ENCODE results near the gene ARSJ. TPM values are rescaled to one million over a fixed set of nuclear protein-coding genes. Genes with fewer than 3 reads are reported as not detected.

The ARSJ gene
- total and polyA plus RNA-seq, 2 of the 8 experiments (the other 6 are each of a cell fraction or from before 2014, with no cell fraction given) = 1.4 to 6.3 TPM

GRCh38 chr4:114015444-114015899, 36.0 kb upstream of the ARSJ start:
- FAIRE-seq (no peak), DNase-seq (ENCODE audit: low read depth in 1 of 2, low spot score in 2 of 2) (no peak)
- no peaks in the 10 kb centered on the region for H3K27me3 ChIP-seq (replicated peaks in 1 of 4; ENCODE audit: control insufficient read depth in 3 of 4, extremely low read depth in 1 of 4, insufficient read depth in 3 of 4, low read length in 3 of 4)
- H3K79me1 ChIP-seq (ENCODE audit: low read depth, low read length) = no peaks in the 10 kb centered on the region
- no peak overlapping the region for H3K9ac ChIP-seq (replicated peaks in 1 of 4; ENCODE audit: extremely low read depth in 1 of 4, low read depth in 3 of 4, low read length in 3 of 4)
- H3K27ac ChIP-seq (ENCODE audit: low read depth, low read length) = no peak overlapping the region
- H4K91ac ChIP-seq (replicated peaks; ENCODE audit: insufficient read length, low read length) = no peak overlapping the region
- H4K5ac ChIP-seq (ENCODE audit: insufficient read length, low read depth, low read length) = no peak overlapping the region
- no peak overlapping the region for H2AK5ac ChIP-seq (ENCODE audit: low read depth, low read length)
- H3K23ac ChIP-seq (ENCODE audit: insufficient read length) = no peak overlapping the region
- no peaks in the 10 kb centered on the region for H3K23me2 ChIP-seq (ENCODE audit: low read depth, low read length)
- H3K79me2 ChIP-seq (ENCODE audit: control insufficient read depth in 1 of 2, insufficient read depth in 2 of 2, low read length in 2 of 2) = no peaks in the 10 kb centered on the region
- H3K4ac ChIP-seq (replicated peaks; ENCODE audit: insufficient read length, low read depth, low read length) = no peak overlapping the region
- H2BK12ac ChIP-seq (ENCODE audit: low read depth, low read length) = no peak overlapping the region
- no peaks in the 10 kb centered on the region for H3K9me3 ChIP-seq (ENCODE audit: insufficient read depth in 2 of 2, low read depth in 1 of 2, low read length in 1 of 2)
- H4K8ac ChIP-seq (ENCODE audit: extremely low read depth, insufficient read depth, low read length) = no peak overlapping the region
- no peak overlapping the region for H3K56ac ChIP-seq (replicated peaks; ENCODE audit: insufficient read length, low read depth, low read length)
- H2BK5ac ChIP-seq (ENCODE audit: low read depth, low read length) = no peak overlapping the region
- WGBS, 2 experiments (ENCODE audit: extremely low coverage in 1 of 2, insufficient coverage in 1 of 2, insufficient read length in 1 of 2, insufficient replicate concordance in 2 of 2, low coverage in 1 of 2, low lambda C conversion rate in 2 of 2, missing lambda C conversion rate in 1 of 2) = 84% methylated on average over 1 of the region's 1 CpG; no CpG with 5 or more reads in 1 of the 2 experiments
- no peak overlapping the region for H2BK15ac ChIP-seq (ENCODE audit: low read length)
- H3K4me3 ChIP-seq (ENCODE audit: extremely low read depth in 1 of 4, insufficient read depth in 2 of 4, low read depth in 3 of 4, low read length in 4 of 4) = no peak overlapping the region
- POLR2A ChIA-PET (ENCODE audit: partially characterized antibody) = no interaction called here
- H3K4me1 ChIP-seq (replicated peaks in 1 of 4; ENCODE audit: control insufficient read depth in 3 of 4, insufficient read depth in 4 of 4, low read length in 3 of 4) = no peaks in the 10 kb centered on the region
- H4K20me1 ChIP-seq (replicated peaks in 1 of 2; ENCODE audit: control insufficient read depth in 1 of 2, insufficient read depth in 2 of 2, low read length in 2 of 2) = no peaks in the 10 kb centered on the region
- CTCF ChIA-PET (ENCODE audit: partially characterized antibody) = no interaction called here
- no peak overlapping the region for H2BK120ac ChIP-seq (replicated peaks; ENCODE audit: low read depth, low read length)
- no peak overlapping the region for H2AFZ ChIP-seq (ENCODE audit: low read length)
- no peak overlapping the region for H2BK20ac ChIP-seq (ENCODE audit: low read length)
- H3K14ac ChIP-seq (ENCODE audit: insufficient read length) = no peak overlapping the region
- no peak overlapping the region for H3K4me2 ChIP-seq (ENCODE audit: insufficient read depth in 1 of 2, low read depth in 2 of 2, low read length in 2 of 2)
- no peaks in the 10 kb centered on the region for H3K36me3 ChIP-seq (ENCODE audit: control insufficient read depth in 2 of 4, insufficient read depth in 4 of 4, low read length in 3 of 4)
- no peak overlapping the region for H3K18ac ChIP-seq (ENCODE audit: extremely low read depth, low read length)
- no peak for TF ChIP-seq EZH2 (IDR thresholded peaks at IDR 0.05; ENCODE audit: low read depth, low read length, severe bottlenecking)
- no peak for TF ChIP-seq NANOG (IDR thresholded peaks at IDR 0.05; ENCODE audit: insufficient read depth, low read depth, low read length, poor library complexity, severe bottlenecking)
- no peak for TF ChIP-seq E2F6 (IDR thresholded peaks at IDR 0.05)
- TF ChIP-seq POU5F1 (IDR thresholded peaks at IDR 0.05; ENCODE audit: low read depth, low read length) = no peak
- no peak for TF ChIP-seq GTF2F1 (IDR thresholded peaks at IDR 0.05; ENCODE audit: borderline replicate concordance, low read depth, low read length)
- TF ChIP-seq SIRT6 (IDR thresholded peaks at IDR 0.05; ENCODE audit: low read length) = no peak
- TF ChIP-seq SUZ12 (IDR thresholded peaks at IDR 0.05; ENCODE audit: low read length) = no peak
- TF ChIP-seq USF2 (IDR thresholded peaks at IDR 0.05; ENCODE audit: low read length) = no peak
- no peak for TF ChIP-seq BRCA1 (IDR thresholded peaks at IDR 0.05; ENCODE audit: low read depth, low read length)
- no peak for TF ChIP-seq SRF (IDR thresholded peaks at IDR 0.05; ENCODE audit: low read depth, low read length)
- no peak for TF ChIP-seq ATF3 (IDR thresholded peaks at IDR 0.05; ENCODE audit: insufficient read depth, low read depth, low read length)
- TF ChIP-seq EGR1 (IDR thresholded peaks at IDR 0.05; ENCODE audit: borderline replicate concordance, low read depth, low read length) = no peak
- no peak for TF ChIP-seq BACH1 (IDR thresholded peaks at IDR 0.05; ENCODE audit: low read length)

Data from H1 (cell line).